GM23338 (cell line): ENCODE data around the gene TRMT44. TPM values are rescaled to one million over a fixed set of nuclear protein-coding genes. Genes with fewer than 3 reads are reported as not detected.

Experiments used
- ATAC-seq: fragments of 200-7000 bp; cut with Tn5 transposase; 3 replicates; pipeline ENCODE4 v1.9.1; 2020
- DNase-seq: peaks from one replicate; pipeline ENCODE4 v3.0.0-alpha.2; 2015; ENCODE audit warnings: low spot score
- H2AFZ ChIP-seq: fragments of 200-600 bp; sonication (generic); 2 replicates; pipeline ENCODE4 v1.8.0; 2016; ENCODE audit warnings: antibody characterized with exemption, mild to moderate bottlenecking, moderate library complexity
- H3F3A ChIP-seq: fragments of 200-600 bp; sonication (generic); replicated peaks from 2 replicates; pipeline ENCODE4 v1.8.0; 2017; ENCODE audit warnings: antibody characterized with exemption, mixed run types, low read depth
- H3K27ac ChIP-seq: fragments of 200-600 bp; sonication (generic); 2 replicates; pipeline ENCODE4 v1.6.1; 2016; ENCODE audit warnings: low read depth
- H3K27me3 ChIP-seq: fragments of 200-600 bp; sonication (generic); 2 replicates; pipeline ENCODE4 v1.8.0; 2016; ENCODE audit warnings: mild to moderate bottlenecking, mixed run types, moderate library complexity; ENCODE audit not compliant: insufficient read depth
- H3K36me3 ChIP-seq: fragments of 200-600 bp; sonication (generic); 2 replicates; pipeline ENCODE4 v1.8.0; 2016; ENCODE audit warnings: mild to moderate bottlenecking; ENCODE audit not compliant: insufficient read depth
- H3K4me1 ChIP-seq: fragments of 200-600 bp; sonication (generic); 2 replicates; pipeline ENCODE4 v1.8.0; 2016; ENCODE audit warnings: mild to moderate bottlenecking, moderate library complexity; ENCODE audit not compliant: insufficient read depth
- H3K4me2 ChIP-seq: fragments of 200-600 bp; sonication (generic); 2 replicates; pipeline ENCODE4 v1.7.1; 2017; ENCODE audit warnings: mixed run types
- H3K4me3 ChIP-seq: fragments of 200-600 bp; sonication (generic); 2 replicates; pipeline ENCODE4 v1.6.1; 2016; ENCODE audit warnings: mixed run types
- H3K79me2 ChIP-seq: fragments of 200-600 bp; sonication (generic); replicated peaks from 2 replicates; pipeline ENCODE4 v1.8.0; 2017; ENCODE audit warnings: mild to moderate bottlenecking; ENCODE audit not compliant: insufficient read depth
- H3K9me2 ChIP-seq: fragments of 200-600 bp; sonication (generic); 2 replicates; pipeline ENCODE4 v1.8.0; 2017; ENCODE audit not compliant: insufficient read depth
- H4K20me1 ChIP-seq: fragments of 200-600 bp; sonication (generic); replicated peaks from 2 replicates; pipeline ENCODE4 v1.8.0; 2017; ENCODE audit warnings: mild to moderate bottlenecking; ENCODE audit not compliant: insufficient read depth
- H3K27ac Mint-ChIP-seq: 2 replicates; pipeline ENCODE4 v1.8.0; 2020; ENCODE audit warnings: inconsistent platforms, mild to moderate bottlenecking, moderate library complexity, mixed read lengths
- H3K27me3 Mint-ChIP-seq: 3 replicates; pipeline ENCODE4 v1.8.0; 2022; ENCODE audit warnings: low read depth, mild to moderate bottlenecking, moderate library complexity, mixed read lengths, inconsistent platforms; ENCODE audit not compliant: insufficient read depth, poor library complexity
- H3K36me3 Mint-ChIP-seq: 3 replicates; pipeline ENCODE4 v1.8.0; 2021; ENCODE audit warnings: low read depth, mild to moderate bottlenecking, inconsistent platforms, moderate library complexity, mixed read lengths
- H3K4me1 Mint-ChIP-seq: 3 replicates; pipeline ENCODE4 v1.8.0; 2020; ENCODE audit warnings: mild to moderate bottlenecking, inconsistent platforms, mixed read lengths
- H3K4me3 Mint-ChIP-seq: 3 replicates; pipeline ENCODE4 v1.8.0; 2021; ENCODE audit warnings: moderate library complexity, mild to moderate bottlenecking, inconsistent platforms, mixed read lengths
- H3K9me3 Mint-ChIP-seq: 3 replicates; pipeline ENCODE4 v1.8.0; 2020; ENCODE audit warnings: moderate library complexity, mild to moderate bottlenecking, inconsistent platforms, mixed read lengths
- CREB1 ChIP-seq: fragments of 250-450 bp; sonication (Bioruptor Pico); IDR thresholded peaks from 2 replicates; pipeline ENCODE4 v1.5.0; 2020; ENCODE audit warnings: low read depth, mild to moderate bottlenecking, moderate library complexity
- CTCF ChIP-seq, 2 experiments: fragments of 200-600 bp in 1 of 2; sonication (generic) in 1 of 2; conservative IDR thresholded peaks; 2 replicates each; pipeline versions ENCODE4 v1.5.1 to v1.6.1; 2016 to 2017; ENCODE audit warnings: antibody characterized with exemption in 2 of 2, low read depth in 2 of 2, mild to moderate bottlenecking in 2 of 2, moderate library complexity in 1 of 2
- EZH2 ChIP-seq: fragments of 200-600 bp; sonication (generic); IDR thresholded peaks from one replicate; pipeline ENCODE4 v1.8.0; 2017; ENCODE audit warnings: antibody characterized with exemption, mild to moderate bottlenecking, low read depth; ENCODE audit not compliant: unreplicated experiment
- EZH2phosphoT487 ChIP-seq: fragments of 200-600 bp; sonication (generic); IDR thresholded peaks from one replicate; pipeline ENCODE4 v1.8.1; 2018; ENCODE audit warnings: antibody characterized with exemption; ENCODE audit not compliant: unreplicated experiment
- JUNB ChIP-seq: IDR thresholded peaks from one replicate; pipeline ENCODE4 v1.6.1; 2016; ENCODE audit warnings: antibody characterized with exemption; ENCODE audit not compliant: unreplicated experiment
- NANOG ChIP-seq: IDR thresholded peaks from 2 replicates; pipeline ENCODE4 v1.6.1; 2016; ENCODE audit warnings: antibody characterized with exemption, borderline replicate concordance
- POLR2AphosphoS5 ChIP-seq: IDR thresholded peaks from 2 replicates; pipeline ENCODE4 v1.6.1; 2016; ENCODE audit warnings: antibody characterized with exemption, low read depth
- ZNF114 ChIP-seq: fragments of 250-450 bp; sonication (Bioruptor Pico); IDR thresholded peaks from 2 replicates; pipeline ENCODE4 v1.5.0; 2020; ENCODE audit warnings: mild to moderate bottlenecking, moderate library complexity
- ZNF331 ChIP-seq: fragments of 250-450 bp; sonication (Bioruptor Pico); IDR thresholded peaks from 2 replicates; pipeline ENCODE4 v1.5.0; 2020; ENCODE audit warnings: low read depth, mild to moderate bottlenecking, moderate library complexity
- ZNF462 ChIP-seq: fragments of 250-450 bp; sonication (Bioruptor Pico); IDR thresholded peaks from 2 replicates; pipeline ENCODE4 v1.5.0; 2020; ENCODE audit warnings: mild to moderate bottlenecking, moderate library complexity
- polyA plus RNA-seq: library from polyadenylated mRNA; unstranded; fragments of >200 nt; fragmentation: Nextera tagmentation; extraction: Ambion mirVana; gene quantifications from 2 replicates; pipeline ENCODE4 v1.2.1, GENCODE V29; 2016
- total RNA-seq: library from RNA; depleted of rRNA; stranded (reverse); fragments of >200 nt; shearing (Covaris generic); gene quantifications from 2 replicates; pipeline ENCODE4 v1.2.3, GENCODE V29; 2014
- TF ChIP-seq, protein P1 (sequence below): IDR thresholded peaks from one replicate; pipeline ENCODE4 v1.6.1; 2018; ENCODE audit warnings: antibody characterized with exemption; ENCODE audit not compliant: unreplicated experiment

Gene TRMT44
- total and polyA plus RNA-seq, 2 experiments from 2014 or later, result 10.3 to 49.8 TPM

DNA sequence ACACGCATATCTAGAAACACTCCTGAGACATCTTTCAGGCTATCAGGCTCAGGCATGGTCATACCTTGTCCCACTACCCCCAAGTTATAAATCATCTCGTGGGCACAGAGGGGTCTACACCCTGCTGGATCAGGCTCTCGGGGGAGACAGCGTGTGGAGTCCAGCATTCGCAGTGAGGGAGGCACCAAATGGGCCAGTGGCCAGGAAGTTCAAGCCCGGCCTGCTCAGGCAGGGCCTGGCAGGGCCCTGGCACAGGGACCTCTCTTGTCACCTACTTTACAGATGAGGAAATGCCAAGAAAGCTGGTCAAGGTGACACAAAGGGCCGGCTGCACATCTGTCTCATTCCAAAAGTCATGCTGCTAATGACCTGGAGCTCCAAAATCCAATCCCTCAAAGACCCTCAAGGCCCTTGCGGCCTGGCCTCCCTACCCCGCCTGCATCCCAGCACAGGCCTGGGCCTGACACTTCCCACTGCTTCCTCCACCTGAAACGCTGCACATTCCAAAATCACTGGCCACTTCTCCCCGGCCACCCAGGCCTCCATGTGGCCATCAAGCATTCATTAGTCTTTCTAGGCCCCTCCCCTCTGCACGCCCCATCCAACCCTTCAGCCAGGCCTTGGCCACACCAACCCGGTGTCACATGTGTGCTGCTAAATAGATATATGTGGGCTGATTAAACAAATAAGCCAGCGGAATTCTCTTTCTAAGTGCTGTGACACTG, 35.6 kb upstream of the TRMT44 start:
- ATAC-seq, result no peak
- Histone ChIP-seq H4K20me1 (no peaks in the 10 kb centered on the region), H3K27me3 (no peaks in the 10 kb centered on the region), H3K4me2 (no peak overlapping the region), H3K36me3 (no peaks in the 10 kb centered on the region), H3K9me2 (no peaks in the 10 kb centered on the region), H3K27ac (no peak overlapping the region), H3K4me3 (no peak overlapping the region), H3F3A (no peaks in the 10 kb centered on the region), H3K4me1 (no peaks in the 10 kb centered on the region), H2AFZ (no peak overlapping the region), H3K79me2 (no peaks in the 10 kb centered on the region)
- H3K27me3 Mint-ChIP-seq, result peaks cover 19% of the 10 kb centered on the region
- no peak overlapping the region for H3K4me3 Mint-ChIP-seq
- H3K27ac Mint-ChIP-seq, result no peak overlapping the region
- TF ChIP-seq, protein P1, sequence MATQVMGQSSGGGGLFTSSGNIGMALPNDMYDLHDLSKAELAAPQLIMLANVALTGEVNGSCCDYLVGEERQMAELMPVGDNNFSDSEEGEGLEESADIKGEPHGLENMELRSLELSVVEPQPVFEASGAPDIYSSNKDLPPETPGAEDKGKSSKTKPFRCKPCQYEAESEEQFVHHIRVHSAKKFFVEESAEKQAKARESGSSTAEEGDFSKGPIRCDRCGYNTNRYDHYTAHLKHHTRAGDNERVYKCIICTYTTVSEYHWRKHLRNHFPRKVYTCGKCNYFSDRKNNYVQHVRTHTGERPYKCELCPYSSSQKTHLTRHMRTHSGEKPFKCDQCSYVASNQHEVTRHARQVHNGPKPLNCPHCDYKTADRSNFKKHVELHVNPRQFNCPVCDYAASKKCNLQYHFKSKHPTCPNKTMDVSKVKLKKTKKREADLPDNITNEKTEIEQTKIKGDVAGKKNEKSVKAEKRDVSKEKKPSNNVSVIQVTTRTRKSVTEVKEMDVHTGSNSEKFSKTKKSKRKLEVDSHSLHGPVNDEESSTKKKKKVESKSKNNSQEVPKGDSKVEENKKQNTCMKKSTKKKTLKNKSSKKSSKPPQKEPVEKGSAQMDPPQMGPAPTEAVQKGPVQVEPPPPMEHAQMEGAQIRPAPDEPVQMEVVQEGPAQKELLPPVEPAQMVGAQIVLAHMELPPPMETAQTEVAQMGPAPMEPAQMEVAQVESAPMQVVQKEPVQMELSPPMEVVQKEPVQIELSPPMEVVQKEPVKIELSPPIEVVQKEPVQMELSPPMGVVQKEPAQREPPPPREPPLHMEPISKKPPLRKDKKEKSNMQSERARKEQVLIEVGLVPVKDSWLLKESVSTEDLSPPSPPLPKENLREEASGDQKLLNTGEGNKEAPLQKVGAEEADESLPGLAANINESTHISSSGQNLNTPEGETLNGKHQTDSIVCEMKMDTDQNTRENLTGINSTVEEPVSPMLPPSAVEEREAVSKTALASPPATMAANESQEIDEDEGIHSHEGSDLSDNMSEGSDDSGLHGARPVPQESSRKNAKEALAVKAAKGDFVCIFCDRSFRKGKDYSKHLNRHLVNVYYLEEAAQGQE, result no peak
- TF ChIP-seq NANOG, result no peak
- no peak for TF ChIP-seq CREB1 (CRISPR knock-in tag)
- no peak for TF ChIP-seq CTCF (conservative IDR thresholded peaks at IDR 0.05; ENCODE audit: low read depth in 2 of 2)
- TF ChIP-seq ZNF462 (CRISPR knock-in tag), result no peak
- no peak for TF ChIP-seq ZNF331 (CRISPR knock-in tag)
- TF ChIP-seq ZNF114 (CRISPR knock-in tag), result no peak
- no peak for TF ChIP-seq JUNB
- TF ChIP-seq POLR2AphosphoS5, result no peak
- TF ChIP-seq EZH2, result no peak
- no peak for TF ChIP-seq EZH2phosphoT487
- H3K4me1 Mint-ChIP-seq, result peaks cover 11% of the 10 kb centered on the region
- H3K9me3 Mint-ChIP-seq, result peaks cover 18% of the 10 kb centered on the region
- DNase-seq, result no peak
- H3K36me3 Mint-ChIP-seq, result peaks cover 29% of the 10 kb centered on the region
